ENCODE results near the gene CD86.
"Not testable (repeated sequence)": the region's sequence is repeated elsewhere in the genome, so short reads cannot be mapped to it uniquely, and the experiment has no call there.

The CD86 gene, protein sequence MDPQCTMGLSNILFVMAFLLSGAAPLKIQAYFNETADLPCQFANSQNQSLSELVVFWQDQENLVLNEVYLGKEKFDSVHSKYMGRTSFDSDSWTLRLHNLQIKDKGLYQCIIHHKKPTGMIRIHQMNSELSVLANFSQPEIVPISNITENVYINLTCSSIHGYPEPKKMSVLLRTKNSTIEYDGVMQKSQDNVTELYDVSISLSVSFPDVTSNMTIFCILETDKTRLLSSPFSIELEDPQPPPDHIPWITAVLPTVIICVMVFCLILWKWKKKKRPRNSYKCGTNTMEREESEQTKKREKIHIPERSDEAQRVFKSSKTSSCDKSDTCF

DNA sequence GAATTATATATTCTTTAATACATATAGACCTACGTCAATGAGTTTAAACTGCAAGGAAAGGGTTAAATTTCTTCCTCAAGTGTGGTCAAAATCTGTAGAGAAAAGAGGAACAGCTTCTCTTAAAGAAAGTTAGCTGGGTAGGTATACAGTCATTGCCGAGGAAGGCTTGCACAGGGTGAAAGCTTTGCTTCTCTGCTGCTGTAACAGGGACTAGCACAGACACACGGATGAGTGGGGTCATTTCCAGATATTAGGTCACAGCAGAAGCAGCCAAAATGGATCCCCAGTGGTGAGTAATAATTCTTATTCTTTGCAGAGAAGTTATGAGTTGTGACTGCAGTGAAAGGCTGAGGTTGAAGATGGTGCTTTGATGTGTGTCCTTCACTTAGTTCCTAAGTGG is at the start of gene CD86:
CD86 (plus strand) TSS at position 148 of the 400 bp plus-strand sequence; CDS start at position 276, 128 bp downstream.
- DNase-seq, result peak in 2 of 42 donors; percentile 25 to 26

DNA sequence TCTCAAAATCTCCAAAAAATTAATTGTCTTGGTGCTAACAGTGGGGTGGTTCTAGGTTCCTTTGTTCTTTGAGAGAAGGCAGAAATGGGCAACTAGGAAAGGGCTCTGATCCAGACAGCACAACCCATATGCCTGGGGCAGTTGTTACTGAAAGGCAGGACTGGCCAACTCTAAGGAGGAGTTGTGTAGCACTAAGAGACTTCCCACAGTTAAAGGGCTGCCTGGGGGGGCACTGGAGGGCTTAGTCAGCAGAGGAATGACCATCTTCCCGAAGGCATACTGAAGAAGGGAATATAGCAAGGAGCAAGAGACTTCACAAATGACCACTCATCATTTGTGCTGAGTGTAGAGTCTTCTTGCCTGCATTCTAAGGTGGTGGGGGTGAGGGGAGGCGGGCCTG is 48.9 kb upstream of the CD86 start:
- intact Hi-C loops (cut with DNase I), result no loop called here
- DNase-seq, result no peak

More for the DNA sequence above, at the start of gene CD86:
- intact Hi-C loops (cut with DNase I), result no loop called here

DNA sequence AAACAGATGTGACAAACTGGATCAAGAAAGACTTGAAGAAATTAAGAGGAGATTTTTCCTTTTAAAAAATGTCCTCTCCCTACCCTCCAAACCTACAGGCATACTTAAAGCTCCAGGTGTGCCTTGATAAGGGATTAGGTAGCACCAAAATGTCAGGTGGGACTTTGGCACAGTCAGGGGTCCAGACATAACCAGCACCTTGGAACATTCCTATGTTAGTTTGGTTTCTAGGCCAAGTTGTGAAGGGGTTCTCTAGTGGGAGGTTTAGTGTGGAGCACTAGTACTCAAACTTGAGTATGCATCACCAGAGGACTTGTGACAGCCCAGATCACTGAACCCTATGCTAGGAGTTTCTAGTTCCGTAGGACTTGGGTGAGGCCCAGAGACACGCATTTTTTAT is 47.0 kb upstream of the CD86 start:
- intact Hi-C loops (cut with DNase I), result no loop called here

DNA sequence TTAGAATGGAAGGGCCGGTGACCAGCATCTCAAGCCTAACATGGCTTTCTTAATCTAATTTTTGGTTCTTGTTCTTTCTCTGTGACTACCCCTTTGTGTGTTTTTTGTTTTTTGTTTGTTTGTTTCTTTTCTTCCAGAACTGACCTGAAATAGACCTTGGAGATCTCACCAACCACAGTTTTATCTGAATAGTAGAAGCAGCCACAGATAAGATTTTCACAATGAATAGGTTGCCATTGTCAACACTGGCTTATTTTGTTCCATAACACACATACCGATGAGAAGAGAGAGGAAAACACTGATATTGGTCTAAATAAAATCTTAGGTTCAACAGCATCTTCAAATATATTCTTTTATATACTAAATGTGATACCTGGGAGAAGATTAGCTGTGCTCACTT is 44.7 kb upstream of the CD86 start:
- intact Hi-C loops (cut with DNase I), result no loop called here
- no peak for DNase-seq

More for the DNA sequence above, 47.0 kb upstream of the CD86 start:
- no peak for DNase-seq

DNA sequence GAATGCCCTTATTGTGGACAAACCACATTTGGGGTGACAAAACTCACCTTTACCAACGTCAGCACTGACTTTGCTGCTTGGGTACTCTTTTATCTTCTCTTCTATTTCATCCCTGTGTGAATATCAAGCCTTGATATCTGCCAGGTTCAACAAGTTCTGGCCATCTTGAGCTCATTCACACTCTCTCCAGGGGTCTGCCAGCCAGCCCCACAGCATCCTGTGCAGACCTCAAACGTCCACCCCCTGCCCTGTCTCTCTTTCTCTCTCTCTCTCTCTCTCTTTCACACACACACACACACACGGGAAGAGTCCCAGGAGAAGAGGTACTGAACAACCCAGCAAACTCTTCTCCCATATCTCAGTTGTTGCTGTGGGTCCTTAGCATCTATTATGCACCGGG is 43.8 kb upstream of the CD86 start:
- no peak for DNase-seq
- intact Hi-C loops (cut with DNase I), result no loop called here

DNA sequence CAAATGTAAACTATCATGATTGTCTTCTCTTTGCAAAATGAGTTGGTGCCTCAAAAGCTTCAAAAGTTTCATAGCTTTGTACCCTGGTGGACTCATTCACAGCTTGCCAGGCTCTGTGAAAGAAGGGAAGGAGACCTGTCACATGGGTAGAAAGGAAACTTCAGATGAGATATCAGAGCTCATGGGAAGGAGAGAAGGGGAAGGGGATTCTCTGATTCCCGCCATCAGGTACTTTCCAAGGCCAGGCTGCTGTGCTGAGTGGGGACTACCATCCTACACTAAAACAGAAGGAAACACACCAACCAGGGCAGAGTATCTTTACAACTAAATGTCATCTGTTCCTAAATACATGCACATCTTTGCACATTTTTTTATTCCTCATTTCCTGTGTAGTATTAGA is 42.3 kb upstream of the CD86 start:
- intact Hi-C loops (cut with DNase I), result no loop called here
- DNase-seq, result no peak

DNA sequence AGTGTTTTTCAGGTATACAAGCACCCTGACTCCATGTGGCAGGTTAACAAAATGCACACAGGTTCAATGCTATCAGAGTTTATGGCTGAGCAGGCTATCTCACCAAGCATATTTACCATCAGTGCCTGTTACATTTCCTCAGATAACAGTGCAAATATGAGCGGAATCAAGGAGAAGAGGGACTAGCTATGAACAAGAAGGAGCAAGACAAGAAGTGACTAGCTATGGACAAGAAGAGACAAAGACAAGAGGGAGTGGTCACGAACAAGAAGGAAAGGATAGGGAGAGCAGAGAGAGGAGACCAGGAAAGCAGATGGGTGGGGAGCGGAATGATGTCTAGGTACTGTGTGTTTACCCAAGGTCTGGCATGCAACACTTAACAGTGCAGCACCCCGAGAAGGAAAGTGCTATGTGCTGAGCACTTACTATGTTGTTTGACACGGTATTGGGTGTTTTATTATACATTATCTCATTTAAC is 41.7 kb upstream of the CD86 start:
- intact Hi-C loops (cut with DNase I), result no loop called here
- no peak for DNase-seq

DNA sequence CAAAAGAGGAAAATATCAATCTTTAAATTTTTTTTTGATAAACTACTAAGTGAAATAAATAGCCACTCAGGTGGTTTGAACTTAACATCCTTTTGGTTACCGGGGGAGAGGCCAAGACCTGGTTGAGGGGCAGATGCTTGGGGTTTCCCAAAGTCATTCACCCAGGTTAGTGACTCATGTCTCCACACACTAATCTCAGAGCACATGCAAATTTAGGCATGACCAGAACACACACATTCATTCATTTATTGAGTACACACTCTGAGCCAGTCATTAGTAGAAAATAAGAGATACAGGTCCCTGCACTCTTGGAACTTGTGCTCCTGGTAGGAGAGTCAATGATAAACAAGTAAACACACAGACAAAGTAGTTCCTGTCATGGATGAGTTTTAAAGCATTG is 40.4 kb upstream of the CD86 start:
- intact Hi-C loops (cut with DNase I), result no loop called here
- no peak for DNase-seq

DNA sequence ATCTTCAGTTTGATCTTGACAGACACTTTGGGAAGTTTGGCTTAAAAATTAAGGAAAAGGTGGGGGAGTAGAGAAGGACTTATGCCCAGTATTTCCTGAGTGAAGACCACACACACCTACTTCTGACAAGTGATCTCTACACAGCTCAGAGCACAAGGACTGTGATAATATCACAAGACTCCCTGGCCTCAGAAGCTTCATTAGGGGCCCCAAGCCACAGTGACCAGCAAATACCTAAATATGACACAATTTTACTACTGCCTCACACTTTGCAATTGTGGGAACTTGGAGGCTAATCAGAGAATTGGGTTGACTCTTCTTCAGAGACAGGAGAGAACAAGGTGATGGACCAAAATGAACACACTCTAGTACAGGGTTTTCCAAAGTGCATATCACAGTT is 35.7 kb upstream of the CD86 start:
- DNase-seq, result no peak
- intact Hi-C loops (cut with DNase I), result no loop called here

DNA sequence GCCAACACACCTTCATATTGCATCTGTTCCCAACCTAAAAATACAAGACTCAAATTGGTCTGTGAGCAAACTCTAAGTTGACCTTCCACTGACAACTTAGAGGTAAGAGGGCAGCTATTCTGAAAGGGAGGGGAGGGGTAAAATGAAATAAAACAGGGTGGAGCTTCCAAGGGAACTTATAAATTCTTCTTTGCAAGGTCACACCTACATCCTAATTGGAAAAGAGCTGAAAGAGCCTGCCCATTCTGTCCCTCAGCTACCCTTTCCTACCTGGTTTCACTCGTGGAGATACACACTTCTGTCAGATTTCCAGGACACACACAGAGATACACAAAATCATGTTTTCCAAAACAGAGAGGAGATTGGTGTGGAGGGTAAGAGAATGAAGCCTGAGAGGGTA is 34.1 kb upstream of the CD86 start:
- DNase-seq, result no peak
- intact Hi-C loops (cut with DNase I), result no loop called here

DNA sequence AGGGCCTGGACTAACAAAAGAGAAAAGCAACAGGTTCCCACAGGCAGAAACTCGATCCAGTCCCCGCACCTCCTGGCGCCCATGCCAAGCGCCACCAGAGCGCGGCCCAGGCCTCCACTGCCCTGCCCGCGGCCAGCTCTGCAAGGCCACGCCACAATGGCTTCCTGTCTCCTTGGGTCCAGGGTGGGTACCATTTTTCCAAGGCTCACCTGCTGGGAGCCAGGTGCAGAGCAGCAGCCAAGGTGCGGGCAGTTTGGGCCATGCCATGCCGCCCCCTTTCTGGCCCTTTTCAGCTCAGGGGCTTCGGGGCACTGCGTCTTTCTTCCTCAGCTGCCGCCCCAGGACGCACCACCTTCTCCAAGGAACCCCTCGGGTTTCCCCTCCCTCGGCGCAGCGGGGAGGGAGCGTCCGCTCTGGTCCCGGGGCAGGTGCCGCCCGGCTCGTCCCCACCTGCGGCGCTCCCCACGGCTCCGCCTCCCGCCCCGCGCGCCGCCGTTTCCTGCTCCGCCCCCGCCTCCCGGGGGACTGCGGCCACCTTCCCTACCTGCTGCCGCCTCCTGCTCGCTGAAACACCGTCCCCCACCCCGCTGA is 33.3 kb upstream of the CD86 start, which contains the start of gene ILDR1:
ILDR1 (minus strand) TSS at position 437 of the 591 bp plus-strand sequence; CDS start at position 267, 170 bp downstream.
- intact Hi-C loops (cut with DNase I), result no loop called here
- DNase-seq, result peak in 1 of 42 donors; percentile 3

DNA sequence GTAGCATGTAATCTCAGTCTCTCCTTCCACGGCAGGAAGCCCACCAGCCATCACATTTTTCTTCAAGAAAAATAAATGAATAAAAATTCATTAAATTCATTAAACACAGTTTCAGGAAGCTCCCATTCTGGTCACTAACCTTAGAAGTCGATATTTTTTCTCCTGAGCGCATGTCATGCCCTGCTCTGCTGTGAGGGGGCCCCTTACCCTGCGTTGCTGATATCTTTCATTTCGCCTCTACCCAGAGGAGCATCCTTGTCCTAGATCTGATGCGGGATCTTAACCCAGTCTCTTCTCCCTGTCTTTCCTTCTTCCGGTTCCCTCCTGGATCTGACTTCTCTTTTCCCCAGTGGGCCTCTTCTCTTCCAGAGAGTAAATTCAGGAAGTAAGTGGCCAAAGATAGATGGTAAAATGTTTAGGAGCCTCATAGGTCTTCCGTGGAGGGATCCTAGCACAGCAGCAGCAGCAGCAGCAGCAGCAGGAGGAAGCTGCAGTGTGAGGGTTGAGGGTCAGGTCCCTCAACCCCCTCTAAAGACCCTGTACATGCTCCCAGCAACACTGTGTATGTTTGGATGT is 31.7 kb upstream of the CD86 start:
- intact Hi-C loops (cut with DNase I), result no loop called here
- no peak for DNase-seq

DNA sequence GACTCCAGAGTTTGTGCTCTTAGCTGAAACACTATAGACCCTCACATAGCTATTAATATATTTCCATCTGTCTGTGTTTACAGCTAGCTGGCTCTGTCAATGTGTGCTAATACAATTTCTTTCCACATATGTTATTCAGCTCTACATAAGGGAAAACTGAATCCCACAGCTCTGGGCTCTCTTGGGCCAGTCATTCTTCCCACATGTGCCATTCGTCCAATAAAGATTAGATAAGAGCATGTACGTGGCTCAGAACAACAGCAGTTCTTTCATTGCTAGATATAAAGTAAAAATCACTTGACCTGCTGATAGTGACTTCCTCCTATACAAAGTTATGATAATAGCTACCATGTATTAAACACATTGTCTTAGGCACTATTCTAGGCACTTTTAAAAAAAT is 30.4 kb upstream of the CD86 start:
- intact Hi-C loops (cut with DNase I), result no loop called here
- DNase-seq, result no peak

DNA sequence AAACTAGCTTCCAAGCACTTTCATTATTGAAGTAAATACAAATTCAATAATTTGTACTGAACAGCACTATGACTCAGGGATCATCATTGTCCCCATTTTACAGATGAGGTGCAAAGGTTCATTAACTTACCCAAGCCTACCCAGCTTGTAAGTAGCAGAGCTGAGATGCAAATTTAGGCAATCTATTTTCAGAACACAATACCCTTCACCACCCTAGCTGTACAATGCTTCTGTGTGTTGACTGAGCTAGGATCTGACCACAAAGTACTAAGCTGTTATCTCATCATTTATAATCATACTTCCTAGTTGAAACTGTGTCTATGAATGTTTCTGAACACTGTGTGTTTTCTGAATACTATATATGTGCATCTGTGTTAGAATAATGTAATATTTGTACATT is 29.9 kb upstream of the CD86 start:
- intact Hi-C loops (cut with DNase I), result no loop called here
- DNase-seq, result no peak

DNA sequence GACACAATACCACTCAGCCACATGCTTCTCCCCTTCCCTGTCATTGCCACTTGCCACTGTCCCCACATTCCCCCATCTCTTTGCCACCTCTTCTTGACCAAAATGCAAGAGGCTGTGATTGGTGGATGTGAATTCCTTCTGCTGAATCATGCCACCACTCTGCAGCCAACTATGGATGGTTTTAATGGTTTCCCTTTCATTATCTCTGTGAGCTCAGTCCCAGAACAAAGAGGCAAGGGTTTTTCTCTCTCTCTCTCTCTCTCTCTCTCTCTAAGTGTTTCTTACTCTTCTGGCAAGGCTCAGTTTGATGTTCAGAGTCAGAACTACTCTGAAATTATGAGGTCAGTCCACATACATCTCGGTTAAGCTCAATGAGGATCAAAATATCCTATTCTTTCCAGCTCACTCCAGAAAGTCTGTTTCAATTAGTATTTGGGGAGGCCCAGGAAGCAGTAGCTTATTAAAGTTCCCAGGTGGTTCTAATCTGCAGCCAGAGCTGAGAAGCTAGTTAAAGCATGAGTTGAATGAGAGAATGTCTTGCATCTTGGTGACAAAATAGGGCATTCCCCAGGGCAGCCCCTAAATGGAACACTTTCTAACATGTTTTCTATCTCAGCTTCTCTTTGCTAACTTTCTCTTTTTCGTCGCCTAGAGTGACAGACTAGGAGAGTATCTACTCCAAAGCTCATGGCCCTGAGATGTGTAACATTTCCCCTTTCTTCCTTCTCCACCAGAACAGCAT is 24.6 kb upstream of the CD86 start:
- intact Hi-C loops (cut with DNase I), result no loop called here
- DNase-seq, result no peak

DNA sequence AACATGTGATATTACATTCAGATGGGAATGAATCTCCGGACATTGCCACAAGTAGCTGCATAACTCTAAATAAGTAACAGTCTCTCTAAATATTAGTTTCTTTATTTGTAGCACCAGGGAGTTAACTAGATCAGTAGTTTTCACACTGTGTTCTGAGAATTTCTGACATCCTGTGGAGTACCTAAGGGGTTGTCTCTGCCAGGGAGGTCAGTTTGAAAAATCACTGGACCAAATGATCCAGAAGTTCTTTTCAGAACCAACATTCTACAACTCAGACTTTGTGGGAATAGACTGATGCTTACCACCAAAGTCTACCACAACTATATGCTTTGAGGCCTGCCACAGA is 24.1 kb upstream of the CD86 start:
- no peak for DNase-seq
- intact Hi-C loops (cut with DNase I), result no loop called here

DNA sequence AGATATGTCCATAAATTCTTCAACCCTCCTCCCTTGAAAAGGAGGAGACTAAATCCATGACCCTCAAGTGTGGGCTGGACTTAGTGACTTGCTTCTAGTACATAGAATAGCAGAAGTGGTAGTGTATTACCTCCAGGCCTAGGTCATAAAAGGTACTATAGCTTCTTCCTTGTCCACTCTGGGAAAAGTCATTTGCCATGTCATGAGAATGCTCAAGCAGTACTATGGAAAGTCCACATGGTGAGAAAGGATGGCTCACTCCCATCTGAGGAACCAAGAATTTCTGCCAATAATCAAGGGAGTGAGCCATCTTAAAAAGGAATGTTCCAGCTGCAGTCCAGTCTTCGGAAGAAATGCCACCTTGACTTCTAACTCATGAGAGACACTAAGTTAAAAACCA is 22.6 kb upstream of the CD86 start:
- intact Hi-C loops (cut with DNase I), result no loop called here
- no peak for DNase-seq

DNA sequence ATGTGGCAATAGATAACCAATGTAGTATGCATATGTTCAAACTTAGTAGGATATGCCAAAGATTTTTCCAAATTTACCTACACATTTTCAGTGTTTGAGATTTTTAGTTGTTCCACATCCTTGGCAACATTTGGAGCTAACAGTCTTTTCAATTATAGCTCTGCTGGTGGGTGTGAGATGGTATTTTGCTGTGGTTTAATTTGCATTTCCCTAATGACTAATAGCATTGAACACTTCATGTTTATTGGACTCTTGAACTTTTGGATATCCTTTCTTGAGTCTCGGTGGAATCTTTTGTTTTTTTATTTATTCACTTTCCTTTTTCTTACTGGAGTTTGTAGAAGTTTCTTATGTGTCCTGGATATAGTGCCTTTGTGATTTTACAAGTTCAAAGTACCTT is 22.1 kb upstream of the CD86 start:
- no peak for DNase-seq
- intact Hi-C loops (cut with DNase I), result no loop called here

DNA sequence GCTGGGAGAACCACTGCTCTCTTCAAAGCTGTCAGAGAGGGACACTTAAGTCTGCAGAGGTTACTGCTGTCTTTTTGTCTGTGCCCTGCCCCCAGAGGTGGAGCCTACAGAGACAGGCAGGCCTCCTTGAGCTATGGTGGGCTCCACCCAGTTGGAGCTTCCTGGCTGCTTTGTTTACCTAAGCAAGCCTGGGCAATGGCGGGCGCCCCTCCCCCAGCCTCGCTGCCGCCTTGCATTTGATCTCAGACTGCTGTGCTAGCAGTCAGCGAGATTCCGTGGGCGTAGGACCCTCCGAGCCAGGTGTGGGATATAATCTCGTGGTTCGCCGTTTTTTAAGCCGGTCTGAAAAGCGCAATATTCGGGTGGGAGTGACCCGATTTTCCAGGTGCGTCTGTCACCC is 7.9 kb upstream of the CD86 start:
- intact Hi-C loops (cut with DNase I); DNase-seq: not testable (repeated sequence)

DNA sequence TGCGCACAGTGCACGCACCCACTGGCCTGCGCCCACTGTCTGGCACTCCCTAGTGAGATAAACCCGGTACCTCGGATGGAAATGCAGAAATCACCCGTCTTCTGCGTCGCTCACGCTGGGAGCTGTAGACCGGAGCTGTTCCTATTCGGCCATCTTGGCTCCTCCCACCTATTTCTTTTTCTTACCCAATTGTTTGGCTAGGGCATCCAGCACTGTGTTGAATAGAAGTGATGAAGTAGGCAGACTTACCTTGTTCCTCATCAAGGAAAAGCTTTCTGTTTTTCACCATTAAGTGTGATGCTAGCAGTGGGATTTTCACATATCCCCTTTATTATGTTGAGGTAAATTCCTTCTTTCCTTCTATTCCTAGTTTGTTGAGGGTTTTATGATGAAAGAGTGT is 7.4 kb upstream of the CD86 start:
- intact Hi-C loops (cut with DNase I), result not testable (repeated sequence)

More for the DNA sequence above, 7.4 kb upstream of the CD86 start:
- not testable (repeated sequence) for DNase-seq

Data from head of caudate nucleus (tissue), 42 donors.